ENCODE data around the gene KCNQ5.

Gene KCNQ5

GRCh38 chr6:73169633-73170032, 547.8 kb downstream of the KCNQ5 start:
- Histone ChIP-seq H3K27me3 (ENCODE audit: control insufficient read depth, low read length) (no peaks in the 10 kb centered on the region), H3F3A (ENCODE audit: control insufficient read depth, insufficient read depth) (0 out of 2 replicates have a peak, but pooled peaks cover 5% of the 10 kb centered on the region), H3K9me2 (replicated peaks; ENCODE audit: control insufficient read depth, low read length) (no peaks in the 10 kb centered on the region), H3K79me2 (ENCODE audit: control insufficient read depth, low read length) (no peaks in the 10 kb centered on the region), H3K4me1 (ENCODE audit: control insufficient read depth, low read length) (no peaks in the 10 kb centered on the region), H3K36me3 (ENCODE audit: control insufficient read depth, low read length) (no peaks in the 10 kb centered on the region), H3K4me3 (ENCODE audit: low read length) (no peak overlapping the region), H3K9me3 (ENCODE audit: control insufficient read depth, insufficient read depth, low read length) (no peaks in the 10 kb centered on the region), H3K4me2 (ENCODE audit: low read length) (no peak overlapping the region), H3K27ac (ENCODE audit: low read depth, low read length) (no peak overlapping the region), H4K20me1 (ENCODE audit: control insufficient read depth, insufficient read depth, low read depth, low read length) (no peaks in the 10 kb centered on the region)
- TF ChIP-seq EZH2phosphoT487 (IDR thresholded peaks at IDR 0.05; ENCODE audit: borderline replicate concordance, low read length) (no peak), CTCF (IDR thresholded peaks at IDR 0.05; ENCODE audit: low read depth, low read length, poor library complexity, severe bottlenecking) (no peak)

DNA sequence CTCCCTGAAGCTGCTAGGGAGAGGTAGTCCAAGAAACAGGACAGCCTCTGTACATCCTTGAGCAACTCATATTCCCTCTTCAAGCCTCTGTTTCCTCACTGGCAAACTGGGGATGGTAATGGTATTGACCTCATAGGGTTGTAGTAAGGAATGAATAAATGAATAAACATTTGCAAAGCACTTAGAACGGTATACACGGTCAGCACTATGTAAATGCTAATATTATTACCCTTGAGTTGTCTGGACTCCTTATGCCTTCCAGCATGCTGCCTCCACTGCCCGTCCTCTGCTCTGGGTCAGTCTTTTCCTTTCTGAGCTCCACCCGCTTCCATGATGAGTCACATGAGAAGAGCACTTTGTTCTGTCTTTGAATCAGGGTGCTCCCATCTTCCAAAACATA, 552.8 kb downstream of the KCNQ5 start:
- Histone ChIP-seq H4K20me1 (ENCODE audit: control insufficient read depth, insufficient read depth, low read depth, low read length) (no peaks in the 10 kb centered on the region), H3F3A (ENCODE audit: control insufficient read depth, insufficient read depth) (peaks cover 32% of the 10 kb centered on the region), H3K36me3 (ENCODE audit: control insufficient read depth, low read length) (peaks cover 3% of the 10 kb centered on the region; the same call in 1 of the 2 replicates), H3K4me3 (ENCODE audit: low read length) (no peak overlapping the region), H3K4me2 (ENCODE audit: low read length) (no peak overlapping the region), H3K9me3 (ENCODE audit: control insufficient read depth, insufficient read depth, low read length) (no peaks in the 10 kb centered on the region), H3K27ac (ENCODE audit: low read depth, low read length) (no peak overlapping the region), H3K79me2 (ENCODE audit: control insufficient read depth, low read length) (peaks cover 3% of the 10 kb centered on the region; the same call in 1 of the 2 replicates), H3K27me3 (ENCODE audit: control insufficient read depth, low read length) (no peaks in the 10 kb centered on the region), H3K9me2 (replicated peaks; ENCODE audit: control insufficient read depth, low read length) (no peaks in the 10 kb centered on the region), H3K4me1 (ENCODE audit: control insufficient read depth, low read length) (peaks cover 45% of the 10 kb centered on the region)
- TF ChIP-seq CTCF (IDR thresholded peaks at IDR 0.05; ENCODE audit: low read depth, low read length, poor library complexity, severe bottlenecking), result no peak
- no peak for TF ChIP-seq EZH2phosphoT487 (IDR thresholded peaks at IDR 0.05; ENCODE audit: borderline replicate concordance, low read length)

DNA sequence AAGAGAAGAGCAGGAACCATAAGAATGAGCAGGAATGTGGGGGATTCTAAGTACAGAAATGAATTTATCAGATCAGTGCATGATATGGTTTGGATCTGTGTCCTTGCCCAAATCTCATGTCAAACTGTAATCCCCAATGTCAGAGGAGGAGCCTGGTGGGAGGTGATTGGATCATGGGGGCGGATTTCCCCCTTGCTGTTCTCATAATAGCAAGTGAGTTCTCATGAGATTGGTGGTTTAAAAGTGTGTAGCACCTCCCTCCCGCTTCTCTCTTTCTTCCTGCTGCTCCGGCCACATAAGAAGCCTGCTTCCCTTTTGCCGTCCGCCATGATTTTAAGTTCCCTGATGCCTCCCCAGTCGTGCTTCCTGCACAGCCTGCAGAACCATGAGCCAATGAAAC, 554.2 kb downstream of the KCNQ5 start:
- H3K4me3 ChIP-seq (ENCODE audit: low read length), result peak overlapping the region; percentile 75
- H3K27ac ChIP-seq (ENCODE audit: low read depth, low read length), result peak overlapping the region; percentile 94
- H3K9me2 ChIP-seq (replicated peaks; ENCODE audit: control insufficient read depth, low read length), result no peaks in the 10 kb centered on the region
- H3F3A ChIP-seq (ENCODE audit: control insufficient read depth, insufficient read depth), result peaks cover 41% of the 10 kb centered on the region
- no peaks in the 10 kb centered on the region for H4K20me1 ChIP-seq (ENCODE audit: control insufficient read depth, insufficient read depth, low read depth, low read length)
- H3K79me2 ChIP-seq (ENCODE audit: control insufficient read depth, low read length), result peaks cover 3% of the 10 kb centered on the region; the same call in 1 of the 2 replicates
- peaks cover 6% of the 10 kb centered on the region; the same call in 1 of the 2 replicates for H3K36me3 ChIP-seq (ENCODE audit: control insufficient read depth, low read length)
- H3K4me1 ChIP-seq (ENCODE audit: control insufficient read depth, low read length), result peaks cover 59% of the 10 kb centered on the region
- TF ChIP-seq EZH2phosphoT487 (IDR thresholded peaks at IDR 0.05; ENCODE audit: borderline replicate concordance, low read length), result no peak
- no peak for TF ChIP-seq CTCF (IDR thresholded peaks at IDR 0.05; ENCODE audit: low read depth, low read length, poor library complexity, severe bottlenecking)
- peak overlapping the region; percentile 93 for H3K4me2 ChIP-seq (ENCODE audit: low read length)
- no peaks in the 10 kb centered on the region for H3K27me3 ChIP-seq (ENCODE audit: control insufficient read depth, low read length)
- no peaks in the 10 kb centered on the region for H3K9me3 ChIP-seq (ENCODE audit: control insufficient read depth, insufficient read depth, low read length)

All from DOHH2 (cell line).